ENCODE measurements around the gene AAMP.
A peak's percentile ranks its signal among the peaks of the same experiment; 100 is the strongest.

Gene AAMP

DNA sequence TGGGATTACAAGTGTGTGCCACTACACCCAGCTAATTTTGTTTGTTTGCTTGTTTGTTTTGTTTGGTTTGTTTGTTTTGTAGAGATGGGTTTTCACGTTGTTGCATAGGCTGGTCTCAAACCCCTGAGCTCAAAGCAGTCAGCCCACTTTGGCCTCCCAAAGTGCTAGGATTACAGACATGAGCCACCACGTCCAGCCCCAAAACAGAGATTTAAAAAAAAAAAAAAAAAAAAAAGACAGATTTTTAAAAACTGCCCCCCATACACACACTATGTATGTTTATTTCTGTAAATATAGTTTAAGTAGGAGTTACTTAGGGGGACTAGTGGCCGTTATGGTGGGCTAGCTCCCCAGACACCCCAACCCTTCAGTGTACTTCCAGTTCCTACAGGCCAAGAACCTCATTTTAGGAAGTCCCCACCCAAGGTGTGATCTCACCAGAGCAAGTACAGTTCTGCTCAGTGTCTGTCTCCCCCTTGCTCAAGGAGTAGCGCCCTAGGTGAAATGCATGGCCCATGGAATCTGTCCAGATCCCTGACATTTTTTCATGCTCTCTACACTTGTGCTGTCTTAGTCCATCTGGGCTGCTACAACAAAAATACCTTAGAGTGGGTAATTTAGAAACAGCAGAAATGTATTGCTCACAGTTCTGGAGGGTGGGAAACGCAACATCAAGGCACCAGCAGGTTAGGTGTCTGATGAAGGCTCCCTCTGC lies 23.9 kb upstream of the AAMP start:
- no peak for DNase-seq (ENCODE audit: low read depth)

GRCh38 chr2:218292048-218293014 lies 22.4 kb upstream of the AAMP start, which contains the start of gene TMBIM1:
Gene TMBIM1, minus strand, starts transcription at chr2:218292503. Its CDS starts 10,362 bp downstream, at chr2:218282141.
- no peak for DNase-seq (ENCODE audit: low read depth)

DNA sequence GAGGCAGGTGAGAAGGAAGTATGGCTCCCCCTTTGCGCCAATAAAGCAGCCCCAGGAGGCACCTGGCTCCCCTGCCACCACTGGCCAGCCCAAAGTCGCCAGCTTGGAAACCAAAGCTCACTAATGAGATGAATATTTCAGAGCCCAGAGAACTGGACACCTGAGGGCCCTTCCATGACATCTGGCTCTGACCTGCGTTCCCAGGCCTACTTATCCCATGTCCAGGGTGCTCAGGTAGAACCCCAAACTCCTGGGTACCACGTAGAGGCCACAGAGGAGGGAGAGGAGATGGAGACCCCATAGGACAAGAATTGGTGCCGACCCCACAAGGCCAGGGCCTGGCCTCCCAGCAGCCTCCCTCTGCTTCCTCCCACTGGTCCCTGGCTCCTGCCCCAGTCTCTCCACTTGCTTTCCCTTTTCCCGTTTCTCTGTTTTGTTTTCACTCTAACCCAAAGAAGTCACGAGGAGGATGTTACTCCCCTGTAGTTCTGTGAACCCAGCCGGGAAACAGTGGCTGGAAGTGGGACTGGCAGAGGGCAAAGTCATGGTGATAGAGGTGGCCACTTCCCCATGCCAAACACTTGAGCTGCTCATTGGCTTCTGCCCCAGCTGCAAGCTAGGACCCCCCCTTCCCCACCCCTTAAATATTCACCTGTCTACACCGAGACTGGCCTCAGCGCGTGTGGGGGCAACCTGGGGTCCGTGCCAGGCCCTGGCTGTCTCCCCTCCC lies 21.5 kb upstream of the AAMP start:
- DNase-seq (ENCODE audit: low read depth) = no peak

DNA sequence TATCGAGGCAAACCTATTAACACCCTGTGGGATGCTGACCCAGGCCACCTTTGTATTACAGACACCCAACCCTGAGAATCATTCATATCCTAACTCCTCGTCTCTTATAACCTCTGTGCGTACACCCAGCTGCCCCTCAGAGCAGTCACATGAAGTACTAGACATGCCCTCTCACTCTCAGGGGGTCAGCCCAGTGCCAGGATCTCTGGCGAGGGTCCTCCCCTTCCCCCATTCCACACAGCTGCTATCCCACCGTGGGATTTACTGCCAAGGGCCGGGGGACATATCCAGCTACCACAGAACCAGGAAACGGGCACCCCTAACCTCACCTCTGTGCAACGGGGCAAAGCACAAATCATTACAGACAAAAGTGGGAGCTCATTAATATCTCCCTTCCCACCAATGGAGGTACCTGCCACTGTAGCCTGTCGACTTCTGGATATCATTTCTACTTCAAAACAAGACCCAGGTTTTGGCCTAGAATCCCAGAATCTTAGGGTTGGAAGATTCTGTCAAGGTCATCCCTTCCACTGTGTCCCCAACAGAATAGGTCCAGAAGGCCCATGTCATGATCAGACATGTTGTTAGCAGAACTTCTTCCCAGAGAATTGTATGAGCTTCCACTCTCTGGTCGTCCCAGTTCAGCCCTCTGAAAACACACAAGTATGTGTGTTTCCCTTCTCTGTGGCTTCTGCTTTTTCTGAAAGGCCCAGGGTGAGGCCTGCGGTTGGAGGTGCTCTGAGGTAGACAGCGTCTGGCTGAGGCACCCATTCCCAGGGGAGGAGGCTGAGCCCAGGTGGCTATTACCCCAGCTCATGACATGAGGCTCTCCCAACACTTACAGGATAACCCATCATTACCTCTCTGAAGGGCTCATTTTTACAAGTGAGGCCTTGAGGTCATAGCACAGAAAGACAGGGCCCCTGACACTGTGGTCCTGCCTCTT lies 20.7 kb upstream of the AAMP start:
- DNase-seq (ENCODE audit: low read depth) = no peak

- DNase-seq (ENCODE audit: low read depth) = peak; percentile 25
Measured at GRCh38 chr2:218289639-218290315, 19.8 kb upstream of the AAMP start.

GRCh38 chr2:218286570-218287459 lies 16.9 kb upstream of the AAMP start:
- DNase-seq (ENCODE audit: low read depth) = peak; percentile 89

DNA sequence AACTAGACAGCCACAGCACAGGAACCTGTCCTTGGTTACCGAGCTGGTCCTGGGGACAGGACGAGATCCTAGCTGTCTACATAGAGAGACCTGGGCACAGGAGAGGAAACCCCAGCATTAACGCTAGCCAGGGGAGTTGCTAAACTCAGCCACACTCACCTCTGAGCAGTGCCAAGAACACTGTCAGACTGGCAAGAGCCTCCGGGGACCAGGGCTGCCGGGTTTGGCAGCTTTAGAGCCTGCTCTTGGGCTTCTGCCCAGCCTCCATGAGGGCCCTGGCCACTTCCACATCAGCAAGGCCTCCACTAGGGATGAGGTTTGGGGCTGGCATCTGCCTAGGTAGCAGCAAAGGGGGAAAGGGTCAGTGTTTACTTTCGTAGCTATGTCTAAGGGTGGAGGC lies 15.7 kb upstream of the AAMP start:
- DNase-seq (ENCODE audit: low read depth) = peak; percentile 49

- DNase-seq (ENCODE audit: low read depth) = peak; percentile 42
Measured at GRCh38 chr2:218284106-218284811, 14.3 kb upstream of the AAMP start.

- no peak for DNase-seq (ENCODE audit: low read depth)
Measured at GRCh38 chr2:218282173-218282991, 12.4 kb upstream of the AAMP start.

DNA sequence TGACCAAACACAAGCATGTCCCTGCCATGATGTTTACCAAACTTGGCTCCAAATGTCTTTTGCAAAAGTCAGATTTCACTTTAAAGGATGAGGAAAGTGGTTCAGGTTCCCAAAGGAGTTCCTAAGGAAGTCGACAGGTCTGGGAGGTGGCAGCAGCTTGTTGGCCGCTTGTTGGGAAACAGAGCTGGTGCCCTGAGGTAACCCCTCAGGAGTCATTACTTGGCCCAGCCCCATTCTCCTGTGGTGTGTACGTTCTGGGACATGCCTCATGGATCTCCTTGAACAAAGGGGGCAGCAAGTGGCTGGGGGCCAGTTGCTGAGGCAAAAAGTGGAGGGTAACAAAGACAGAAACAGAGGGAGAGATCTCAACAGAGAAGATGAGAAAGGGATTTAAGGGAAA lies 11.5 kb upstream of the AAMP start:
- DNase-seq (ENCODE audit: low read depth) = no peak

- DNase-seq (ENCODE audit: low read depth) = no peak
Measured at GRCh38 chr2:218280260-218280870, 10.4 kb upstream of the AAMP start.

DNA sequence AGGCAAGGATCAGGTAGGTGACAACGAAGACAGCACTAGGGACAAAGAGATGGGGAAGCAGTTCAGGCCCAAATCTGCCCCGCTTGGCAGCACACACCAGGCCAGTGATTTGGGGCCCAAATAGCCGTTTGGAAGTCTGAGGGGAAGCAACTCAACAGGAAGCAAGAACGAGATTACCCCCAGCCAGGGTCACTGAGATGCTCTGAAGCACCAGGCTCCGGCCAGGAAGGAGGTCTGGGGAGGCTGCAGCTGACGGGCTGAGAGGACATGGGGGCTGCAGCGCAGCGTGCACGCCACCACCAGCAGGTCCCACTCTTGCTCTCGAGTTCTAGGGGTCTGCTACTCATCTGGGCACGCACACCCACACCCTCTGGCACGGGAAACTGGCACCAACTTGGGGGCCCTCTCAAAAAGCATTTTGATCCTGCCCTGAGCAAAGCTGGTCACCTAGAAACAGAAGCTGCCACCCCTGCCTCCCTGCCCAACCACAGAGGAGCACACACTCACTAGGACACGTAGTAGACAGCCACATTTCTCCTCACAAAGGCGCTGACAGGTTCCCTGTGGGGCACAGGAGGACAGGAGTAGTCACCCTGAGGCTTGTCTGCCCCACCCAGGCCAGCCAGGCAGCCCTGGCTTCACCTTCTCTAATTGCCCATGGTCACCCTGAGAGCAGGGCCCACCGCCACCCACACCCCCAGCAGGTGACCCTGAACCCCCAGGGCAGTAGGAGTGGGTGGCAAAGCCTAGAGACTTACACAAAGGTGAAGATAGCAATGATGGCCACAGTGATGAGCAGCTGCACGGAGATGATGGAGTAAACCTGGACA lies 8.8 kb upstream of the AAMP start:
- DNase-seq (ENCODE audit: low read depth) = no peak

DNA sequence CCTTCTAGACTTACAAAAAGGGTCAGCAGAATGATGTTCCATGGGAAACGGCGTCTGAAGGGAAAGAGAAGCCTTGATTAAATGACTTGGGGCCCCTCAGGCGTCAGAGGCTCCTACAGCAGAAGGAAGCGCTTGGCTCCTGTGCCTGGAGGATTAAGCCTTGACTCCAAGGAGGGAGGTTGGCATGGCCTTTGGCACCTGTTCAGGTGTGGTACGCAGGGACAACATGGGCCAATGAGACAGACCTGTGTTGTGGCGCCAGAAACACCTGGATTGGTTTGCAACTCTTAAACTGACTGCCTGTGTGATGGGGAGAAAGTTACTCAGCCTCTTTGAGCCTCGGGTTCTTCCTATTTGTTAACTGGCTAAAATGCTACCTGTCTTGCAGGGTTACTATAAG lies 8.0 kb upstream of the AAMP start:
- no peak for DNase-seq (ENCODE audit: low read depth)

- no peak for DNase-seq (ENCODE audit: low read depth)
Measured at GRCh38 chr2:218276986-218277755, 7.2 kb upstream of the AAMP start.

DNA sequence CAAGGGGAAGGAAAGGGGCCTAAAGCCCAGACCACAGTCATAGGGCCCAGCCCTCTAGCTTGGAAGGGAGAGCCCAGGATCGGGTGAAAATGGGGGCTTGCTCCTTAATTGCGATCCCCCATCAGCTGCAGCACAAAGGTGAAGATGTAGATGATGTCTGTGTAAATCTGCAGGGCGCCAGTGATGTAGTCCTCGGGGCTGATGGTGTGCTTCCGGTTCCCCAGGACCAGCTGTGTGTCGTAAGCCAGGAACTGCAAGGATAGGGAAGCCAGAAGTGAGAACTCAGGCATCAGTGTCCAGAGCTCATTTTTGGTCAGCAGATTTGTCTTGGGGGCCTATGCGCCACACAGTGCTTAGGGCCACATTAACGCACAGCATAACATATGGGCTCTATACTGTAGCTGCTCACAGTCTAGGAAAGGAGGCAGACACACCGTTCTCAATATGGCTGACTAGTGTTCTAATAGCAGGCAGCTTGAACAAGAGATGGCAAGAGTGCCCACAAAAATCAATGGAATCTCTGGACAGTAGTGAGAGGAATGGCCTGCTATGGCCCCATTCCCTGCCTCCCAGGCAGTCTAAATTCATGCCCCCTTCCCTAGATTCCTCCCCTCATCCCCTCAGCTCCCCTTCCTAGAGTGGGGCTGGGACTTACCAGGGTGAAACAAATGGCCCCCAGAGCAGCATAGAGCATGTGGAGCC lies 5.6 kb upstream of the AAMP start:
- DNase-seq (ENCODE audit: low read depth) = no peak
